Measurements from ENCODE around the gene DUS4L. TPM values are rescaled to one million over a fixed set of nuclear protein-coding genes. Genes with fewer than 3 reads are reported as not detected.
A peak's percentile ranks its signal among the peaks of the same experiment; 100 is the strongest.

The DUS4L gene
- total and polyA plus RNA-seq, 2 of the 13 experiments (the other 11 are each of a cell fraction or from before 2014, with no cell fraction given), result 5.6 to 9.8 TPM

- TF ChIP-seq NR0B2 (CRISPR knock-in tag; IDR thresholded peaks at IDR 0.05) (peak; percentile 91), ZNF256 (CRISPR knock-in tag; conservative IDR thresholded peaks at IDR 0.05) (no peak), ZMYM2 (CRISPR knock-in tag; IDR thresholded peaks at IDR 0.05) (no peak), RAD21 (CRISPR knock-in tag; IDR thresholded peaks at IDR 0.05) (peak; percentile 47), POLR2AphosphoS5 (IDR thresholded peaks at IDR 0.05; ENCODE audit: low read depth, low read length) (peak; percentile 92), SP4 (CRISPR knock-in tag; IDR thresholded peaks at IDR 0.05) (peak; percentile 95), HDAC1 (CRISPR knock-in tag; IDR thresholded peaks at IDR 0.05) (peak; percentile 97), ZNF430 (CRISPR knock-in tag; IDR thresholded peaks at IDR 0.05) (no peak; the same call in 1 of the 2 replicates), ZNF547 (CRISPR knock-in tag; IDR thresholded peaks at IDR 0.05) (no peak; the same call in 1 of the 2 replicates), JUNB (CRISPR knock-in tag; IDR thresholded peaks at IDR 0.05; ENCODE audit: borderline replicate concordance) (no peak), ZNF30 (CRISPR knock-in tag; IDR thresholded peaks at IDR 0.05) (no peak), TMF1 (CRISPR knock-in tag; IDR thresholded peaks at IDR 0.05; ENCODE audit: low read depth) (no peak), NKX3-1 (CRISPR knock-in tag; IDR thresholded peaks at IDR 0.05) (no peak), MTF2 (CRISPR knock-in tag; IDR thresholded peaks at IDR 0.05; ENCODE audit: borderline replicate concordance) (peak; percentile 71; the same call in 1 of the 2 replicates), ZNF557 (CRISPR knock-in tag; IDR thresholded peaks at IDR 0.05) (0 out of 2 replicates have a peak, but pooled peaks have one; percentile 33), U2AF1 (optimal IDR thresholded peaks at IDR 0.05; ENCODE audit: low read depth, low read length) (peak; percentile 46)
- TF ChIP-seq, protein P1, sequence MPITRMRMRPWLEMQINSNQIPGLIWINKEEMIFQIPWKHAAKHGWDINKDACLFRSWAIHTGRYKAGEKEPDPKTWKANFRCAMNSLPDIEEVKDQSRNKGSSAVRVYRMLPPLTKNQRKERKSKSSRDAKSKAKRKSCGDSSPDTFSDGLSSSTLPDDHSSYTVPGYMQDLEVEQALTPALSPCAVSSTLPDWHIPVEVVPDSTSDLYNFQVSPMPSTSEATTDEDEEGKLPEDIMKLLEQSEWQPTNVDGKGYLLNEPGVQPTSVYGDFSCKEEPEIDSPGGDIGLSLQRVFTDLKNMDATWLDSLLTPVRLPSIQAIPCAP (CRISPR knock-in tag; IDR thresholded peaks at IDR 0.05; ENCODE audit: low read depth), result no peak
- TF ChIP-seq, protein P2, sequence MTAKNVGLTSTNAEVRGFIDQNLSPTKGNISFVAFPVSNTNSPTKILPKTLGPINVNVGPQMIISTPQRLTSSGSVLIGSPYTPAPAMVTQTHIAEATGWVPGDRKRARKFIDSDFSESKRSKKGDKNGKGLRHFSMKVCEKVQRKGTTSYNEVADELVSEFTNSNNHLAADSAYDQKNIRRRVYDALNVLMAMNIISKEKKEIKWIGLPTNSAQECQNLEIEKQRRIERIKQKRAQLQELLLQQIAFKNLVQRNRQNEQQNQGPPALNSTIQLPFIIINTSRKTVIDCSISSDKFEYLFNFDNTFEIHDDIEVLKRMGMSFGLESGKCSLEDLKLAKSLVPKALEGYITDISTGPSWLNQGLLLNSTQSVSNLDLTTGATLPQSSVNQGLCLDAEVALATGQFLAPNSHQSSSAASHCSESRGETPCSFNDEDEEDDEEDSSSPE (CRISPR knock-in tag; IDR thresholded peaks at IDR 0.05), result peak; percentile 66
- TF ChIP-seq, protein P3, sequence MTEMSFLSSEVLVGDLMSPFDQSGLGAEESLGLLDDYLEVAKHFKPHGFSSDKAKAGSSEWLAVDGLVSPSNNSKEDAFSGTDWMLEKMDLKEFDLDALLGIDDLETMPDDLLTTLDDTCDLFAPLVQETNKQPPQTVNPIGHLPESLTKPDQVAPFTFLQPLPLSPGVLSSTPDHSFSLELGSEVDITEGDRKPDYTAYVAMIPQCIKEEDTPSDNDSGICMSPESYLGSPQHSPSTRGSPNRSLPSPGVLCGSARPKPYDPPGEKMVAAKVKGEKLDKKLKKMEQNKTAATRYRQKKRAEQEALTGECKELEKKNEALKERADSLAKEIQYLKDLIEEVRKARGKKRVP (CRISPR knock-in tag; IDR thresholded peaks at IDR 0.05), result peak in 1 of 2 experiments; percentile 93; a peak in 2 of 4 replicates
- TF ChIP-seq, protein P4, sequence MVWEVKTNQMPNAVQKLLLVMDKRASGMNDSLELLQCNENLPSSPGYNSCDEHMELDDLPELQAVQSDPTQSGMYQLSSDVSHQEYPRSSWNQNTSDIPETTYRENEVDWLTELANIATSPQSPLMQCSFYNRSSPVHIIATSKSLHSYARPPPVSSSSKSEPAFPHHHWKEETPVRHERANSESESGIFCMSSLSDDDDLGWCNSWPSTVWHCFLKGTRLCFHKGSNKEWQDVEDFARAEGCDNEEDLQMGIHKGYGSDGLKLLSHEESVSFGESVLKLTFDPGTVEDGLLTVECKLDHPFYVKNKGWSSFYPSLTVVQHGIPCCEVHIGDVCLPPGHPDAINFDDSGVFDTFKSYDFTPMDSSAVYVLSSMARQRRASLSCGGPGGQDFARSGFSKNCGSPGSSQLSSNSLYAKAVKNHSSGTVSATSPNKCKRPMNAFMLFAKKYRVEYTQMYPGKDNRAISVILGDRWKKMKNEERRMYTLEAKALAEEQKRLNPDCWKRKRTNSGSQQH (CRISPR knock-in tag; IDR thresholded peaks at IDR 0.05; ENCODE audit: low read depth), result peak; percentile 81; the same call in 1 of the 2 replicates
- TF ChIP-seq, protein P5, sequence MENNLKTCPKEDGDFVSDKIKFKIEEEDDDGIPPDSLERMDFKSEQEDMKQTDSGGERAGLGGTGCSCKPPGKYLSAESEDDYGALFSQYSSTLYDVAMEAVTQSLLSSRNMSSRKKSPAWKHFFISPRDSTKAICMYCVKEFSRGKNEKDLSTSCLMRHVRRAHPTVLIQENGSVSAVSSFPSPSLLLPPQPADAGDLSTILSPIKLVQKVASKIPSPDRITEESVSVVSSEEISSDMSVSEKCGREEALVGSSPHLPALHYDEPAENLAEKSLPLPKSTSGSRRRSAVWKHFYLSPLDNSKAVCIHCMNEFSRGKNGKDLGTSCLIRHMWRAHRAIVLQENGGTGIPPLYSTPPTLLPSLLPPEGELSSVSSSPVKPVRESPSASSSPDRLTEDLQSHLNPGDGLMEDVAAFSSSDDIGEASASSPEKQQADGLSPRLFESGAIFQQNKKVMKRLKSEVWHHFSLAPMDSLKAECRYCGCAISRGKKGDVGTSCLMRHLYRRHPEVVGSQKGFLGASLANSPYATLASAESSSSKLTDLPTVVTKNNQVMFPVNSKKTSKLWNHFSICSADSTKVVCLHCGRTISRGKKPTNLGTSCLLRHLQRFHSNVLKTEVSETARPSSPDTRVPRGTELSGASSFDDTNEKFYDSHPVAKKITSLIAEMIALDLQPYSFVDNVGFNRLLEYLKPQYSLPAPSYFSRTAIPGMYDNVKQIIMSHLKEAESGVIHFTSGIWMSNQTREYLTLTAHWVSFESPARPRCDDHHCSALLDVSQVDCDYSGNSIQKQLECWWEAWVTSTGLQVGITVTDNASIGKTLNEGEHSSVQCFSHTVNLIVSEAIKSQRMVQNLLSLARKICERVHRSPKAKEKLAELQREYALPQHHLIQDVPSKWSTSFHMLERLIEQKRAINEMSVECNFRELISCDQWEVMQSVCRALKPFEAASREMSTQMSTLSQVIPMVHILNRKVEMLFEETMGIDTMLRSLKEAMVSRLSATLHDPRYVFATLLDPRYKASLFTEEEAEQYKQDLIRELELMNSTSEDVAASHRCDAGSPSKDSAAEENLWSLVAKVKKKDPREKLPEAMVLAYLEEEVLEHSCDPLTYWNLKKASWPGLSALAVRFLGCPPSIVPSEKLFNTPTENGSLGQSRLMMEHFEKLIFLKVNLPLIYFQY (CRISPR knock-in tag; IDR thresholded peaks at IDR 0.05; ENCODE audit: borderline replicate concordance), result no peak
Measured at GRCh38 chr7:107563775-107564552, at the start of gene DUS4L, which contains the start of gene COG5 (continued).
